Hepatocyte (in vitro differentiated cells): ENCODE data around the gene COG2.

Source experiments
- CTCF ChIP-seq: fragments of 200-600 bp; sonication (generic); IDR thresholded peaks from 2 replicates; pipeline ENCODE4 v1.5.1; 2016; ENCODE audit warnings: antibody characterized with exemption, mild to moderate bottlenecking; ENCODE audit not compliant: poor library complexity
- EZH2 ChIP-seq: fragments of 200-600 bp; sonication (generic); IDR thresholded peaks from 2 replicates; pipeline ENCODE4 v1.6.1; 2016; ENCODE audit warnings: antibody characterized with exemption, mild to moderate bottlenecking, borderline replicate concordance
- EZH2phosphoT487 ChIP-seq: fragments of 200-600 bp; sonication (generic); IDR thresholded peaks from one replicate; pipeline ENCODE4 v1.6.1; 2018; ENCODE audit warnings: antibody characterized with exemption, mild to moderate bottlenecking, low read depth, moderate library complexity; ENCODE audit not compliant: unreplicated experiment, severe bottlenecking

GRCh38 chr1:230703679-230704385 lies 61.6 kb downstream of the COG2 start:
- TF ChIP-seq EZH2phosphoT487, result no peak
- TF ChIP-seq CTCF, result no peak
- no peak for TF ChIP-seq EZH2
